ENCODE measurements around the gene NRROS. TPM values are rescaled to one million over a fixed set of nuclear protein-coding genes. Genes with fewer than 3 reads are reported as not detected.

The NRROS gene
- 0.07 and 0.33 TPM in 2 replicates for total RNA-seq

DNA sequence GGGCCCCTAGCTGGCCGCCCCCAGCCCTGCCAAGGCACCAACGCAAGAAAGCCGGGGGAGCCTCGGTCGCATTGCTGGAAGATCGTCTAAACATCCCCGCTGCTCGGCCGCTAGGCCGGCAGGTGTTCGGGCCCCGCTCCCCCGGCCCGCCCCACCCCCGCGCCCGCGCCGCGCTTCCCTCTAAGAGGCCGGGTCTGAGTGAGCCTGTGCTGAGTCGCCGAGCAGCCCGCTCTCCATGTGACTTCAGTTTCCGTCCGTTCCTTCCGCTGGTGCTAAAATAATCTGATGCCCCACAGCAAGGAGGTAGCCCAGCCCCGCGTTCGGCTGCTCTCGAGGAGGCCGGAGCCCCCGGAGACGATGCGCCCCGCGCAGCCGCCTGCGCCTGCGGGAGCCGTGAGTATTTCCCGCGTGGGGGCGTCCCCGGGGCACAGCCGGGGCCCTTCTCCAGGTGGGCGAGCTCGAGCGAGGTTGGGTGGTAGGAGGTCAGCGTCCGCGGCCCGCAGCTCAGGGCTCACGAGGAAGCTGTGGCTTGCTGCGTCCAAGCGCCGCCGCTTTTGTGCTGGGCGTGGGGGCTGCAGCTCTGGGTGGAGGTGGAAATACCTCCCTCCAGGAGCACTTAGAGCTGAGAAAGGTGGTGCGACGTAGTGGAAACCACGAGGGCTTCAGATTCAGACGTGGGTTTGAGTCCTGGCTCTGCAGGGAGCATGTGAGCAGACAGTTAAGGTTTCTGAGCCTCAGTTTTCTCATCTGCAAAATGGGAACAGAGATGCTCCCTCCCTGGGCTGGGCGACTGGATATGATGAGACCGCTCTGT lies at the start of gene NRROS:
Gene NRROS, plus strand, starts transcription at position 212 of the 814 bp plus-strand sequence. CDS start 14,846 bp downstream, outside the sequence.

Other genes with a start within 250 kb of the NRROS start
- 4.6 and 8.6 TPM in 2 replicates for gene UBXN7, start 207.3 kb upstream of the NRROS start, total RNA-seq
- gene RNF168, start 135.9 kb upstream of the NRROS start, total RNA-seq: 13.2 TPM in 2 replicates
- gene SMCO1, start 124.3 kb upstream of the NRROS start, total RNA-seq: not detected in 2 replicates
- gene WDR53, start 71.1 kb upstream of the NRROS start, total RNA-seq: 3.0 and 5.9 TPM in 2 replicates
- gene FBXO45, start 71.0 kb upstream of the NRROS start, total RNA-seq: 7.2 and 11.5 TPM in 2 replicates
- gene CEP19, start 72.6 kb downstream of the NRROS start, total RNA-seq: 0.71 and 1.2 TPM in 2 replicates
- gene PIGX, start 72.7 kb downstream of the NRROS start, total RNA-seq: 24.9 and 27.0 TPM in 2 replicates
- 22.9 and 31.1 TPM in 2 replicates for gene PAK2, start 100.2 kb downstream of the NRROS start, total RNA-seq
- 15.1 and 19.1 TPM in 2 replicates for gene SENP5, start 228.2 kb downstream of the NRROS start, total RNA-seq

All from airway epithelial cell (primary cell).